Vagina (tissue), 2 donors: ENCODE measurements around the gene RSRC2.

Source experiments
- CTCF ChIP-seq, 3 experiments: fragments of 450-650 bp in 2 of 3; fragments of 200-600 bp in 1 of 3; sonication (generic) in 1 of 3; IDR thresholded peaks; one replicate each; pipeline ENCODE4 v1.5.1; 2017 to 2019; ENCODE audit warnings: antibody characterized with exemption in 3 of 3, mild to moderate bottlenecking in 2 of 3, moderate library complexity in 2 of 3
- POLR2A ChIP-seq, 2 donors: fragments of 450-650 bp; IDR thresholded peaks; one replicate each; pipeline ENCODE4 v1.6.1; 2017; ENCODE audit warnings: antibody characterized with exemption in 2 of 2, mild to moderate bottlenecking in 2 of 2, moderate library complexity in 2 of 2

- TF ChIP-seq CTCF (IDR thresholded peaks at IDR 0.05) (no peak), POLR2A (IDR thresholded peaks at IDR 0.05) (peak in 1 of 2 donors; percentile 99)
Measured at GRCh38 chr12:122526683-122527477, at the start of gene RSRC2, which contains the start of gene KNTC1.
